Embryonic facial prominence (tissue), 1 donor: ENCODE data around the gene EBP.
"Not testable (repeated sequence)": the region's sequence is repeated elsewhere in the genome, so short reads cannot be mapped to it uniquely, and the experiment has no call there.

Experiments used
- DNase-seq: peaks from one replicate; pipeline ENCODE4 v3.0.0-alpha.2; 2016; ENCODE audit errors: extremely low spot score

The EBP gene

DNA sequence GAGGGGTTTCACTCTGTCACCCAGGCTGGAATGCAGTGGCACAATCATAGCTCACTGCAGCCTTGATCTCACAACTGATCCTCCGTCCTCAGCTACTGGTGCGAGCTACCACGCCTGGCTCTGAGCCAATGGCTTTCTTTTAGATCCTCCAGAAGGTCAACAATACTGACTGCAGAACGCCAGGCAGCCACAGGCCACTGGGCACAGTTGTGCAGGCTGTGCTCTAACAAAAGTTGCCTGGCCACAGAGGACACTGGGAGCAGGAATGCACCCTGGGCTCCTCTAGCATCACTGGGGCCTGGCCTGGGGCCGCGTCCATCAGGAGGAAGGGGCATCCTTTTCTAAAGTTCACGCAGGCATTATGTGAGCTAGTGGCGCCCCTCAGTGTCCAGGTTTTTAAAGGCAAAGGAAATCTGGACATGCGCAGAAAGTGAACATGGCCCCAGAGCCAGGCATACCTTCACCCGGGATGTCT is 27.7 kb upstream of the EBP start:
- no peak for DNase-seq

DNA sequence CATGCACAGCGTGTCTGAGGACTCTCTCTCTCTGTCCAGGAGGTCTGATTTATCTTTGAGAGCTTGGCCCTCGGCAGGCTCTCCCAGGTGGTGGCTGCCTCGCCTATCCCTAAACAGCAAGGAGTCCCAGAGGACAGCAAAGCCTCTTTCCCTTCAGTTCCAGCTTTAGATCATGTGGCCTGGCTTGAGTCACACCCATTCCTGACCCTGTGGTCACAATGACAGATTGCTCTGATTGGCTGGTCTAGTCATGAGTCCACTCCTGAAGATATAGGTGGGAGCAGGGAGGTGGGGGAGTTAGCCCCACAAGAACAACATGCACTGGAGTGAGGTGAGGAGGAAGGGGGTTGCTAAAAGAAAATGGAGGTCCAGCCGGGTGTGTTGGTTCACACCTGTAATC is 24.9 kb upstream of the EBP start:
- no peak for DNase-seq

DNA sequence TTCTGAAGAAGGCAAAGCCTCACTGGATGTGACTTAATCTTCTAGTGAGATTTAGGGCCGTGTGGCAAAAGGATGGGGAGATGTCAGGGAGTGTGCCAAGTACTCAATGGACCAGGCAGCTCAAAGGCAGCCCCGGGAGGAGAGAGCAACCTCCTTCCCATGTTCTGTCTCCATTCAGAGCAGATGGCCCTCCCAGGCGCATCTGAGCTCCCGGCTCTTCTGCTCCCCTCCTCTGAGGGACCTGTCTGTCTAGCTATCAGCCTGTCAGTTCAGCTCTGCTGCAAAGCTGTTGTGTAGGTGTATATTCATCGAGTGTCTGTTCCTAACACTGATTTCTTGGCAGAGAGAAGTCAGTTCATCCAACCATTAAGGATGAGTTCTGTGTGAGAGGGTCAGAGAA is 23.7 kb upstream of the EBP start:
- DNase-seq, result no peak

GRCh38 chrX:48498374-48498809 is 23.2 kb upstream of the EBP start:
- DNase-seq, result no peak

DNA sequence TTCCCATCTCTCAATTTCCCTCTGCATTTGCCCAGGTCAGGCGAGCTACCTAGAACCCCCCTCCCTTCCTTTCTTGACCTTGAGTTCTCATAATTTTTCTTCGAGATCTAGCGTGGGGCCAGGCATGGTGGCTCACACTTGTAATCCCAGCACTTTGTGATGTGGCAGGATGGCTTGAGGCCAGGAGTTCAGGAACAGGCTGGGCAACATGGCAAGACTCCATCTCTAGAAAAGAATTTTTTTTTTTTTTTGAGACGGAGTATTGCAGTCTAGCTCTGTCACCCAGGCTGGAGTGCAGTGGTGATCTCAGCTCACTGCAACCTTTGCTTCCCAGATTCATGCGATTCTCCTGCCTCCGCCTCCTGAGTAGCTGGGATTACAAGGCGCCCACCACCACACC is 17.3 kb upstream of the EBP start:
- DNase-seq, result no peak

DNA sequence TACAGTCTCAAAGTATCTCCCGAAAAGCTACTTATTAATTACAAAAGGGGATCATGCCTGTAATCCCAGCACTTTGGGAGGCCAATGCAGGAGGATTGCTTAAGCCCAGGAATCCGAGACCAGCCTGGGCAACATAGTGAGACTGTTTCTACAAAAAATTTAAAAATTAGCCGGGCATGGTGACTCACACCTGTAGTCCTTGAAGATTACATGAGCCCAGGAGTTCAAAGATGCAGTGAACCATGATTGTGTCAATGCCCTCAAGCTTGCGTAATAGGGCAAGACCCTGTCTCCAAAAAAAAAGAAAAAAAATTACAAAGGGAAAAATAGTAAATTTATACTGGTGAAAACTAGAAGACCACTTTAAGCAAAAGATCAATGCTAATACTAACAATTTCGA is 16.1 kb upstream of the EBP start:
- no peak for DNase-seq

DNA sequence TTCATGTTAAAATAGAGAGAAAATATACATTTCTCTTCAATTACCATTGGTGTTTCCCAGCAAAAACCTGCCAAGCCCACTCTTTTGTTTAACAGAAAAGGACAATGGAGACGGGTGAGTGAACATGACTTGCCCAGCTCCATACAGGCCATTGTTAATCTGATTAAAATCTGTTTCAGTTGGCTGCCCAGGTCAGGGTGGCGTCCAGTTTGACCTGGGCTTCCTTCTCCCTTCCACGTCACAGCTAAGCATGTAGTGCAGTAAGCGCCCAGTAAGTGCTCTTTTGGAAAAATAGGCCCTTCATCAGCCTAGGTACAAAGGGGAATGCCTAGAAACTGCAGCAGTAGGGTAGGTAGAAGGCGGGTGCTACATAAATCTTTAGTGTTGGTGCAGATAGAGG is 14.4 kb upstream of the EBP start:
- no peak for DNase-seq

GRCh38 chrX:48508400-48509244 is 13.0 kb upstream of the EBP start, which contains the start of gene PORCN:
TSS of gene PORCN (plus strand) at chrX:48508992. CDS start at chrX:48509821, 829 bp downstream.
- DNase-seq, result no peak

DNA sequence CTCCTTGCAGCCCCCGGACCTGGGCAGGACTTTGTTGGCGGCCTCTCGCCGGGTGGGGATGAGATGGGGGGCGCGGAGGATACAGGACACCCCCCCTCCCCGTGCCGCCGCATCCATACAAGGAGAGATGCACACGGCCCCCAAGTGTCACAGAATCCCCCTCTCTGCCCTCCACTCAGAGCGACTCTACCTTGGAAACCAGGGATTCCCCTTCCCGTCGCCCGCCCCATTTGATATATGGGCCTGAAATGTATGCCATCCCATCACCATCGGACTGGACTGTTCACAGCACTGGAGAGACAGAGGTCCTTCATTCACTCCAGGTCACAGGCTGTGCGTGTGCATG is 12.4 kb upstream of the EBP start:
- DNase-seq, result no peak

DNA sequence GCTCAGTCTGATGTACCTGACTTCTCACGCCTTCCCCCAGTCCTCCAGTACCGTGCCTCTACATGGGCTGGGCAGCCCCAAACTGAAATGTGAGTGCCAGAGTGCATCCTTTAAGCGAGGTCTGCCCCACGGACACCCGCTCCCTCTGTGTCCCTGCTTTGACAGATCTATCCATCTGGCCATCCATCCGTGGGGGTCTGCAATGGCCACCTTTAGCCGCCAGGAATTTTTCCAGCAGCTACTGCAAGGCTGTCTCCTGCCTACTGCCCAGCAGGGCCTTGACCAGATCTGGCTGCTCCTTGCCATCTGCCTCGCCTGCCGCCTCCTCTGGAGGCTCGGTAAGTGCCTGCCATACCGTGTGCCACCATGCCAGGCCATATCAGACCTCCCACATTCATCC is 12.0 kb upstream of the EBP start:
- no peak for DNase-seq

- DNase-seq, result no peak
These were observed 10.0 kb upstream of the EBP start for GRCh38 chrX:48511560-48511959.

GRCh38 chrX:48512371-48512935 is 9.2 kb upstream of the EBP start:
- DNase-seq, result no peak

DNA sequence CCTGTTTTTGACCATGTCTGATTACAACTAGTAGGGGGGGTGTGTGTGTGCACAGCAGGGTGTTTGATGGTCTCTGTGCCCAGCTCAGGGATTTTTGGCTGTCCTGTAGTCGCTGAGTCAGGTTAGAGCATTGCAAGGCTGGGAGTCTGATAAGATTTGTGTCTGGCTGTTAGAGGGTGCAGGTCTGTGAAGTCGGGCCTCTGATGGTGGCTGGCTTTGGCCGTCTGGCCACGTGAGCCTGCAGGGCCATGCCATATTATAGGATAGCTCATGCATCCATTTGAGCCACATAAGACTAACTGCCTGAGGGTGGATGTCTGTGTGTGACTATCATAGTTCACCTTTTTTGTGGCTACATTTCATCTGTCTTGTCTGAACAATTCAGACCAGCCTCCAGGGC is 7.9 kb upstream of the EBP start:
- no peak for DNase-seq

- DNase-seq, result no peak
These were observed 7.3 kb upstream of the EBP start for GRCh38 chrX:48514126-48514806.

DNA sequence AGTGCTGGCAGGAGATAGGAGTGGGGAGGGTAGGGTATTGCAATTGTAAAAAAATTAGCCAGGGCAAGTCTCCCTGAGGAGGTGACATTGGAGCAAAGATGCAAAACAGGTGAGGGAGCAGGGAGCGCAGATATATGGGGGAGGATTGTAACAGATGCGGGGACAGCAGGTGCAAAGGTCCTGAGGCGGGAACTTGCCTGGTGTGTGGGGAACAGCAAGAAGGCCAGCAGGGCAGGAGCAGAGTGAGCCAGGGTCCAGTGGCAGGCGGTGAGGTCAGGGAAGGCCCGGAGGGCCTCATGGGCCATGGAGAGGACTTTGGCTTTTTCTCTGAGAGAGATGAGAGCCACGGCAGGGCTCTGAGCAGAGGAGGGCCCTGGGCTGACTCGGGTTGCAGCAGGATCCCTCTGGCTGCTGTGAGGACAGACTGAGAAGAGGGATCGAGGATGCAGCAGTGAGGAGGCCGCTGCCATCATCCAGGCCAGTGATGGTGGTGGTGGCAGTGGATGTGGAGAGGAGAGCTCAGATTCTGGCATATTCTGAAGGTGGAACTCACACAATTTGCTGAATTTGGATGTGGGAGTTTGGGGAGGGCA is 6.6 kb upstream of the EBP start:
- DNase-seq, result no peak

GRCh38 chrX:48515842-48516241 is 5.8 kb upstream of the EBP start:
- no peak for DNase-seq

GRCh38 chrX:48516285-48516684 is 5.3 kb upstream of the EBP start:
- no peak for DNase-seq

DNA sequence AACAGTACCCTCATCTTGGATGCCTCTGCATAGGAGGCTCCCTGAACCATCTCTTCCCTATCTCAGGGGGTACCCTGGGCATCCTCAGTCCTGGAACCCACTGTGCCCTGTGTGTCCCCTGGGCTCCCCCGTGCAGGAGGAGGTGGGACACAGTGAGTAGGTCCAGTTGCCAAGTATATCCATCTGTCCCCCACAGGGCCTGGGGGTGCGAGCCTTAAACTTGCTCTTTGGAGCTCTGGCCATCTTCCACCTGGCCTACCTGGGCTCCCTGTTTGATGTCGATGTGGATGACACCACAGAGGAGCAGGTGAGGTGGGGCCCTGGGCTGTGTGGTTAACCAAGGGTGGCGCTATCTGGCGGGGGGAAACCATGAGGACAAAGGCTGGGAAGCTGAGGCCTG is 4.6 kb upstream of the EBP start:
- DNase-seq, result no peak

GRCh38 chrX:48519481-48519880 is 2.1 kb upstream of the EBP start:
- DNase-seq, result not testable (repeated sequence)

DNA sequence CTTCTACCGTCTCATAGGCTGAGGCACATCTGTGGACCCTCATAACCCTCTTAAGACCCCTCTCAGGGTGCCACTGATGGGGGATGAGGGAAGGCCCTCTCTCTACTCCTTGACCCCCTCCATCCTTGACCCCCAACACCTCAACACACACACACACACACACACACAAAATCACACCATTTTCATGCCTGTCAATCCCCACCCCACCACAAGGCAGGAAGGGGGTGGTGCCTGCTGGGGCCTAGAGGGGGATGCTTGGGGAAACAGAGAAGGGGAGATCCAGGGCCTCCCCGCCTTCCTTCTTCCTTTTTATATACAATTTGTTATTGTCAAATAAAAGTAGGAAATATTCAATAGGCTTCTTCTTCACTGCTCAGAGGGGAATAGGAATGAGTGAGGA is 1.2 kb upstream of the EBP start:
- no peak for DNase-seq

- DNase-seq, result no peak
These were observed 644 bp upstream of the EBP start for GRCh38 chrX:48520976-48521352.

- DNase-seq, result no peak
These were observed 683 bp downstream of the EBP start for GRCh38 chrX:48522291-48522690.

DNA sequence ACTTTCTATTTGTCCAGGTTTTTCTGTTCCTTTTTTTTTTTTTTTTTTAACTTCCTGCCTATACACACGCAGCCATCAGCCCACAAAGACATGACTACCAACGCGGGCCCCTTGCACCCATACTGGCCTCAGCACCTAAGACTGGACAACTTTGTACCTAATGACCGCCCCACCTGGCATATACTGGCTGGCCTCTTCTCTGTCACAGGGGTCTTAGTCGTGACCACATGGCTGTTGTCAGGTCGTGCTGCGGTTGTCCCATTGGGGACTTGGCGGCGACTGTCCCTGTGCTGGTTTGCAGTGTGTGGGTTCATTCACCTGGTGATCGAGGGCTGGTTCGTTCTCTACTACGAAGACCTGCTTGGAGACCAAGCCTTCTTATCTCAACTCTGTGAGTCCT is 2.1 kb downstream of the EBP start:
- no peak for DNase-seq
